ENCODE data around the gene SLC44A1. TPM values are rescaled to one million over a fixed set of nuclear protein-coding genes. Genes with fewer than 3 reads are reported as not detected.

SLC44A1 gene
- total and polyA plus RNA-seq, 2 of the 13 experiments (the other 11 are each of a cell fraction or from before 2014, with no cell fraction given), result 21.4 to 40.8 TPM

DNA sequence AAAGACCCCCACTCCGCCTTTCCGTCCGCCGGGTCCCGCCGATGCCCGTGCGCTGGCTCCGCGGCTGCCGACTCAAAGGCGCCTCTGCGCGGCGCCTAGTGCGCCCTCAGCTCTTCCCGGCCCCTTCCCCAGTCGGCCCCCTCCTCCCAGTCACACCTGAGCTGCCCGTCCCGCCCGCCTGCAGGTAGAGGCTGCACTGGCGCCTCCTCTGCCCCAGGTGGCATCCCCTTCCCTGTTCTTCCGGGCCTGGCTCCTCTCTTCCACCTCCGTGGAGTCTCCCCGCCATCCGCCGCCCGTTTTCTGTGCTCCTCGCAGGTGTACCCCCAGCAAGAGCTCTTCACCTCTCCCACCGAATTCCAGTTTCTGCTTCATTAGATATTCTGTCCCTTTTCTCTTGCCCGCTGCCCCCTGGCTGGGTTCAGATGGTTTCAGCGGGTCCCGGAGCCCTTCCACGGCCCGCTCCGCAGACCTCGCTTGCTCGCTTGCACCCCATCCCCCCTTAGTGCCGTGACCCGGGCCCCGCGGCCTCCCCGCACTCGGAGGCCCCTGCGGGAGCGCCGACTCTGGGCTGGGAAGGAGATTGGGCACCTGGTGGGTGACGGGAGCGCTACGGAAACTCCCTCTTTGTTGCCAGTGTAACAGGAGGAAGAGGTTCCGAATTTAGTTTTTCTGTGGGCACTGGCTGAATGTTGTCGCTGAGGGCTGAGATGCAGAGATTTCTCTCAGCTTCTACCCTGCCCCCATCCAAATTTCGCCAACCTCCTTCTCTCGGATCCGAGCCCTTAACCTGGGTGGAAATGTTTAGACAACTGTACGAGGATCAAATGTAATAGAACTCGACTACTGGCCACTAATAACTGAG, 809 bp downstream of the SLC44A1 start (continued):
- TF ChIP-seq CCAR2 (optimal IDR thresholded peaks at IDR 0.05; ENCODE audit: low read depth, low read length), result no peak
- no peak for TF ChIP-seq STAT6 (CRISPR knock-in tag; IDR thresholded peaks at IDR 0.05; ENCODE audit: borderline replicate concordance)
- no peak for TF ChIP-seq SP2 (CRISPR knock-in tag; IDR thresholded peaks at IDR 0.05)
- no peak for TF ChIP-seq HMGXB3 (CRISPR knock-in tag; IDR thresholded peaks at IDR 0.05; ENCODE audit: borderline replicate concordance)
- TF ChIP-seq ZNF614 (CRISPR knock-in tag; IDR thresholded peaks at IDR 0.05; ENCODE audit: borderline replicate concordance), result peak; percentile 26; the same call in 1 of the 2 replicates
- TF ChIP-seq, protein P1, sequence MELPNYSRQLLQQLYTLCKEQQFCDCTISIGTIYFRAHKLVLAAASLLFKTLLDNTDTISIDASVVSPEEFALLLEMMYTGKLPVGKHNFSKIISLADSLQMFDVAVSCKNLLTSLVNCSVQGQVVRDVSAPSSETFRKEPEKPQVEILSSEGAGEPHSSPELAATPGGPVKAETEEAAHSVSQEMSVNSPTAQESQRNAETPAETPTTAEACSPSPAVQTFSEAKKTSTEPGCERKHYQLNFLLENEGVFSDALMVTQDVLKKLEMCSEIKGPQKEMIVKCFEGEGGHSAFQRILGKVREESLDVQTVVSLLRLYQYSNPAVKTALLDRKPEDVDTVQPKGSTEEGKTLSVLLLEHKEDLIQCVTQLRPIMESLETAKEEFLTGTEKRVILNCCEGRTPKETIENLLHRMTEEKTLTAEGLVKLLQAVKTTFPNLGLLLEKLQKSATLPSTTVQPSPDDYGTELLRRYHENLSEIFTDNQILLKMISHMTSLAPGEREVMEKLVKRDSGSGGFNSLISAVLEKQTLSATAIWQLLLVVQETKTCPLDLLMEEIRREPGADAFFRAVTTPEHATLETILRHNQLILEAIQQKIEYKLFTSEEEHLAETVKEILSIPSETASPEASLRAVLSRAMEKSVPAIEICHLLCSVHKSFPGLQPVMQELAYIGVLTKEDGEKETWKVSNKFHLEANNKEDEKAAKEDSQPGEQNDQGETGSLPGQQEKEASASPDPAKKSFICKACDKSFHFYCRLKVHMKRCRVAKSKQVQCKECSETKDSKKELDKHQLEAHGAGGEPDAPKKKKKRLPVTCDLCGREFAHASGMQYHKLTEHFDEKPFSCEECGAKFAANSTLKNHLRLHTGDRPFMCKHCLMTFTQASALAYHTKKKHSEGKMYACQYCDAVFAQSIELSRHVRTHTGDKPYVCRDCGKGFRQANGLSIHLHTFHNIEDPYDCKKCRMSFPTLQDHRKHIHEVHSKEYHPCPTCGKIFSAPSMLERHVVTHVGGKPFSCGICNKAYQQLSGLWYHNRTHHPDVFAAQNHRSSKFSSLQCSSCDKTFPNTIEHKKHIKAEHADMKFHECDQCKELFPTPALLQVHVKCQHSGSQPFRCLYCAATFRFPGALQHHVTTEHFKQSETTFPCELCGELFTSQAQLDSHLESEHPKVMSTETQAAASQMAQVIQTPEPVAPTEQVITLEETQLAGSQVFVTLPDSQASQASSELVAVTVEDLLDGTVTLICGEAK (IDR thresholded peaks at IDR 0.05), result no peak
- TF ChIP-seq, protein P1 (CRISPR knock-in tag; IDR thresholded peaks at IDR 0.05), result no peak
- TF ChIP-seq, protein P2, sequence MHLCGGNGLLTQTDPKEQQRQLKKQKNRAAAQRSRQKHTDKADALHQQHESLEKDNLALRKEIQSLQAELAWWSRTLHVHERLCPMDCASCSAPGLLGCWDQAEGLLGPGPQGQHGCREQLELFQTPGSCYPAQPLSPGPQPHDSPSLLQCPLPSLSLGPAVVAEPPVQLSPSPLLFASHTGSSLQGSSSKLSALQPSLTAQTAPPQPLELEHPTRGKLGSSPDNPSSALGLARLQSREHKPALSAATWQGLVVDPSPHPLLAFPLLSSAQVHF (CRISPR knock-in tag; IDR thresholded peaks at IDR 0.05), result peak; percentile 64; the same call in 1 of the 2 replicates
- no peak for TF ChIP-seq EP300 (IDR thresholded peaks at IDR 0.05; ENCODE audit: low read depth in 2 of 2, low read length in 2 of 2)
- 0 out of 2 replicates have a peak, but pooled peaks have one; percentile 29 for TF ChIP-seq EP300 (CRISPR knock-in tag; IDR thresholded peaks at IDR 0.05; ENCODE audit: borderline replicate concordance)
